T-helper 2 cell treated with Interferon-gamma antibody and Interleukin-4, amounts not matched to agents 100 ng/mL and 5 ng/mL, for 36 hours (primary cell): Measurements from ENCODE around the gene RALGPS2. TPM values are rescaled to one million over a fixed set of nuclear protein-coding genes. Genes with fewer than 3 reads are reported as not detected.

Experiments used
- intact Hi-C: fragments of 100-400 bp; cut with micrococcal nuclease; formaldehyde crosslinking; loops from one replicate; pipeline ENCODE4 v1.15.1; 2023
- total RNA-seq: library from RNA; stranded (reverse); gene quantifications from 2 replicates; pipeline ENCODE4 v1.2.3, GENCODE V29; 2022

Gene RALGPS2
- total RNA-seq, 1 donor from 2014 or later: 3.3 TPM

DNA sequence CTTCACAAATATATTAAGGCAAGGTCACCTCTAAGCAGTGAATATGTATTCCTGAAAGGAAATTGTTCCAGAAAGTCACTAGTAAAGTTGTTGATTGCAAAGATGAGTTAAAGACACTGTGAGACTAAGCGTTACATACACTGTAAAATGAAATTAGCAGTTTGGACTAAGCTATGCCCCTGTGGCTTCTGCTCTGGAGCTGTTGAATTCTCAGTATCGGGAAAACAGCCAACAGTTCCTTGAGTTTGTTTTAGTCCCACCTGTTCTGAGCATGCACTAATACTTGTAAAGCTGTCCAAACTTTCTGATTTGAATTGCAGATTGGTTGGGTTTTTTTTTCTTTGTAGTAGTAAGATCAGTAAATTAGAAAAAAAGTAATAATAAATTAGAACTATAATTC lies 124.9 kb downstream of the RALGPS2 start:
- intact Hi-C loops: no loop called here

DNA sequence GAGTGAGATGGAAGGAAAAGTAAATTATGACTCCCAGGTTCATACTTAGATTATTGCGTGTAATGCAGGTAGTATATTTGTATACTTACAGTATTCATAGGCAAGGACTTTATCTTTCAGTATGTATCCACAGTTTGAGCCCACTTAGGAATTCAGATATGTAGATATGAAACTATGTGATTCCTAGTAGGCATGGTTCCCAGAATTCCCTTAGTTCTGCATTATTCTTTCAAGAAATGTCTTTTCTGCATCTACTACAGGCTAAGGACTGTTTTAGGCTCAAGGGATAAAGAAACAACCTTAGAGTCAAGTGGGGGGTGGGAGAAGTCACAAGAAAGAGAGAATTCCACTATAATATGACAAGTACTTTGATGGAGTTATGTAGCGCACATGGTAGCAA lies 132.1 kb downstream of the RALGPS2 start:
- intact Hi-C loops: no loop called here

DNA sequence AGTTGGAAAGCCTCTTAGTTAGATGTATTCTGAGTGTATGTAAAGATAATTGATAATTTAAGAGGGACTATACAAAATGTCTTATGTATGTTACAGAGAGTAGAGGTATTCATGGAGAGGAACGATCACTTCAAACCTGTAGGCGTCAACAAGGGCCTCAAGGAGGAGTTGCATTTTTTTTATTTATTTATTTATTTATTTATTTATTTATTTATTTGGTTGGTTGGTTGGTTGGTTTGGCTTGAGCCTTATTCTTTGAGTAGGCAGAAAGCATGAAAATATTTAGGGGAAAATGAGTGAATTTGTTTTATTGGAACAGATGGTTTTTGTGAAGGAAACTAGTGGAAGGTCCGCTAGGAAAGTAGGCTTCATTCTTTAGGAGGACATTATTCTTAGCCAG lies 137.4 kb downstream of the RALGPS2 start:
- intact Hi-C loops: no loop called here

DNA sequence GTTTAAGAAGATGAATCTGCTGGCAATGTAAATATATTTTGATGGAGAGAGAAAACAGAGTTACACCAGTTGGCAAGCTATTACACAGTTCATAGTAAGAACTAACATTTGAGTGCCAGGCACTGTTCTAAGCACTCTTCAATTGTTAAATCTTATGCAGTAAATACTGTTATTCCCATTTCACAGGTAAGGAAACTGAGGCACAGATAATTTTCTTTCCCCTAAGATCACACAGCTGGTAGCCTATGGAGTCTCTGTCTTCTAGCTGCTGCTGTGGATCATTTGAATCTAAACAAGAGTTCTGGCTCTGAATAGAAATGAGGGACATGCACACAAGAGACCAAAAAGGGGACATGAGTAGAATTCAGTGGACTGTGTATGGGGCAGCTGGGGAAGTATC lies 137.8 kb downstream of the RALGPS2 start:
- intact Hi-C loops: no loop called here

DNA sequence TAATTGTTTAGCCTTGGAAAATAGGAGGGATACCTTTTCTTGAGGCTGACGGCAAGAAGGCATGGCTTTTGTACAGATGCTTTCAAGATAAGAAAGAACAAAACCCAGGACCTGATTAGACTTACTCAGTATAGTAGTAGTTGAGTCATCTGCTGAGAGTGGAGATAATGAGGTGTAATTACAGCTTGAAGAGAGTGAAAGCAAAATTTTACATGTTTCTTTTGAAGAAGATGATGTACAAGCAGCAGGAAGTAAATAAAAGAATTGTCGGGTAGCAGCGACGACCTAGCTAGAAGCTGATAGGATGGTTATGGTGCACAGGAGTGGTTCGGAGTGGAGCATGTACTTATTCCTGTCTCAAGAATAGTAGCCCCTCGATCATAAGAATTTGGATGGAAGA lies 139.3 kb downstream of the RALGPS2 start:
- intact Hi-C loops: no loop called here

DNA sequence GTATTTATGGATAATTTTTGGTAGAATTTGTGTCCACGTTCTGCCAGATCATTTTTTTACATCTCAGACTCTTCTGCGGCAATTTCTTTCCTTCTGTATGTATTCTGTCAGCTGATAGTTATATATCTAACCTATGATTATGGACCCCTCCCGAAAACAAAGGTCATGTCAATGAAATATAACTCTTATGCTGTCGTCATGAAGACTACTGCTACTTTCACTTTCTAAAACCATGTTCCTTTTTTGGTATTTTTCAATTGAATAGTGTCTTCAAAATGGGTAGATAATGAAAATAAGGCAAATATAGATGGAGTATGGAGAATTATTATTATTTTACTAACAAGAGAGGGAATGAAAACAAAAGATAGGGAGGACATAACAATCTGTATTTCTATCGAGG lies 142.6 kb downstream of the RALGPS2 start:
- intact Hi-C loops: no loop called here

DNA sequence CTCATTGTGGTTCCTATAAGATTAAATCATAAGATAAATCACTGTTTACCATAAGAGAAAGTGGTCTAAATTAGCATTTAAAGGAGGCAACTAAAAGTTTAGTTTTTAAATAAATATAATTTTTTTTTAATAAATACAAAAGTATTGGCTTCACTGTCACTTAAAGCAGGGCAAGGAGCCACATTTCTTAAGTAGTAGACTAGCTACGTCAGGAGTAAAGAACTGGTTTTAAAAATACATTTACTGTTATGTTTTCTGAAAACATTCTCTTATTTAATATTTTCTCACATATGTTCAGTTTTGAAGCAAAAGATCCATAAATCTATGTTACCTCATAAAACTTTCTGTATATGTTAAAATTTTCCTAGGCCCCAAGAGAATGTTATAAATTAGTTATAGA lies 143.7 kb downstream of the RALGPS2 start:
- intact Hi-C loops: no loop called here

DNA sequence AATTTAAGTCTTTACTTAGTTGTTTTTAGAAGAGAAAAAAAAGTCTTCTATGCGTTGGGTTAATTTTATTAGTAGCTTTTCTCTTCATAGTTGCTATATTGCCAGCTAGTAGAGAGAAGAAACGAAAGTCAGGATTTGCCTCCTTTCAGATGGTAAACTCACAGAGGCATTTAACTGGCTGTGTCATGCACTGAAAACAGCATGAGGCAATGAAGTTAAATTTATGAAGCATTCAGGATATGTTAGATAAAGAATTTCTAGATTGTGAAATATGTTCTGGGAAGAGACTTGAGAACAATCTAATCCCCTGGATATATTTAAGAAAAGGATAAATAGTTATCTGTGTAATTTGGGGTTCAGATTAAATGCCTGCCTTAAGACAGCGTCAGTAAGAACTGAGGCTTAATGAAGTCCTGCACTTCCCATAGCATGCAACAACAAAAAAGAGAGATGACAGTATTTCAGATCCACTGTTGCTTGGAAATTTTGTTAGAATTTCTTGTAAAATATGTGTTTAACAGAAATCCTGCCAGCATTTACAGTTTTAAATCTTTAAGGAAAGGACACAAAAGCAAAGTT lies 144.2 kb downstream of the RALGPS2 start:
- intact Hi-C loops: no loop called here

DNA sequence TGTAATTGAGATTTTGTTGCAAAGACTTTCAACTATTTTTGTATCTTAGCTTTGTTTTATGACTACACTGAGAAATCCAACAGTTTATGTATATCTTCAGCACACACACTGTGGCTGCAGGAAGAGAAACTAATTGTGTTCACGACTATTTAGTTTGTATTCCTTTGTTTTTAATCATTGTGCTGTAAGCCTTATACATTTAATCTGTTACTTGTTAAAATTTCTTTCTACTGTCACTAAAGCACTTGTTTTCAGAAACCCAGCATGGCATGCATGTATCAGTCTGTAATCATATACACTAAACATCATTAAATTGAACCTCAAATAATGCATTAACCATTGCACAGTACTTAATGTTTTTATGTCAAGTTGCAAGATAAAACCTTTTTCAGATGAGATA lies 145.2 kb downstream of the RALGPS2 start:
- intact Hi-C loops: no loop called here

DNA sequence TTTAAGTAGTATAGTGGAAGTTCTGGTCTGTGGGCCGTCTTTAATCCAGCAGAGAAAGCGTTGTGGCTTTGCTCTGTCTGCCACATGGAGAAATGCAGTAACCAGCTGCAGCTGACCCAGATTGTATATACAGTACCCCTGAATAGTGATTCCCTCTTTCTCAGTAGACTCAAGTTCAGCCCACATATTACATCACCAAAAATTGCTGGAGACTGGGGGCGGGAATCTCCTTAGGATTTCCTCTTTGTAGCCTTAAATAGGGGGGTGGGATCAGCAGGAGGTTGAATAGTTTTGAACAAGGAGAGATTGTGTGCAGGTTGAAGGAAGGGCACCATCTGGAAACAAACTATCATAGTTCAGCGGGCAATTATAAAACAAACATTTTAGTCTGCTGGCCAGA lies 145.9 kb downstream of the RALGPS2 start, which contains the start of gene ANGPTL1:
ANGPTL1 (minus strand) TSS at position 134 of the 400 bp plus-strand sequence. CDS start 5,301 bp downstream, outside the sequence.
- intact Hi-C loops: no loop called here

DNA sequence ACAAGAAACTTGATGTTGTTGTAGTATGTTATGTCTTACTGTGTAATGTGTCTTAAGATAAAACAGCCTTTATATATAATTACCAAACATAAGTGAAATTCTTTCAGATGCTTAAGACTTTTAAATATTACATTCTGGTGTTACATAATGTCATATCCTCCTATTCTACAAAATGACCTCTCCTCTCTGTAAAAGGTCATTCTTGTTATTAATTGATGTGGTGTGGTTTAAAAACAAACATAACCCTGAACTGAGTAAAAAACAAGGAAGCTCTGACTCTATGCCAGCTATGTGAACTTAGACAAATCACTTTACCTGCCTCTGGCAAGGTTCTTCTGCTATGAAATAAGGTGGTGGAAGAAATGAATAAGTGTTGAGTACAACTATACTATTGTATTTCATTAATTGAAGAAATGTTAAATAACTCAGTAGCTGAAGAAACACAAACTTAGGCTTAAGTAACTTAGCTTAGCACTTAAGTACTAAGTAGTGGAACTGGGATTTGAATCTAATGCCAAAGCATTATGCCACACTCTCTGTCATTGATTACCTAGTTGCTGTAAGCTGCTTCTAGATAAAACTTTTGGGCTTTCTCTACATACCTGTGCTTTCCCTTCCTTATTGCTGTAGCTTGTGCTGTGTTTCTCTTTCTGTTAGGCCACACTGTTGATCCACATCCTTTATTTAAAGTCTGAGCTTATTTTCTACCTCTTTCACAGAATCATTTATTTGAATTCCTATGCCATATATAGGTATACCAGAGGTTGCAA lies 146.7 kb downstream of the RALGPS2 start:
- intact Hi-C loops: no loop called here

DNA sequence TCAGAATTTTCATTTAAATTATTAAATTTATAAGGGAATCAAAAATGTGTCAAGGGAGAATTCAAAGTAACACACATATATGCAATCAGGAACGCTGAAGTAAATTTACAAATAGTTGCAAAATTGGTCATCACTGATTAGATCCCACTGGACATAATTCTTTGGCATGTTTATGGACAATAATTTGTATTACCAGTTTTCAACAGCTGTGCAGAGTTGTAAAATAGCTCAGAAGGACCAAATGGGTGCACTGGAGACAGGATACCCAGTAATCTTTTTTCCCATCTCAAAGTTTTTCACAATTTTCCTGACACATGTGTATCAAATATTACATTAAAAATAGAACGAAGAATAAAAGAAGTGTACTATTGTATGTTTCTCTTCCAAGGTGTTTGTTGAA lies 149.9 kb downstream of the RALGPS2 start:
- intact Hi-C loops: no loop called here

DNA sequence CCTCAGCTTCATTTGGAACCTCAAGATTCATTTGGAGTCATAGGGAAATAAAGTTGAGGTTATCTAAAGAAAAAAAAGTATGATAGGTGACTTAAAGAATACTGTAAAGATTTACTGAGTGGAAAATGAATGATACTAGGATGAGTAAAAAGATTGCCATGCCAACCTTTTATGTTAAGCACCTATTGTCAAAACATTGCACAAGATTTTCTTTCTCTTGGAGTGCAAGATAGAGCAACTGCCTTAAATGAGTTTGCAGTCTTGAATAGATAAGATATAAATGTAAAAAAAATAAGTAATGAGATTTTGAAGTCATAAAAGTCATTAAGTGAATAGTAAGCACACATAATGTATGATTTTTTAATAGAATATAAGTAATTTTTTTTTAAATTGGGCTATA lies 150.9 kb downstream of the RALGPS2 start:
- intact Hi-C loops: no loop called here

DNA sequence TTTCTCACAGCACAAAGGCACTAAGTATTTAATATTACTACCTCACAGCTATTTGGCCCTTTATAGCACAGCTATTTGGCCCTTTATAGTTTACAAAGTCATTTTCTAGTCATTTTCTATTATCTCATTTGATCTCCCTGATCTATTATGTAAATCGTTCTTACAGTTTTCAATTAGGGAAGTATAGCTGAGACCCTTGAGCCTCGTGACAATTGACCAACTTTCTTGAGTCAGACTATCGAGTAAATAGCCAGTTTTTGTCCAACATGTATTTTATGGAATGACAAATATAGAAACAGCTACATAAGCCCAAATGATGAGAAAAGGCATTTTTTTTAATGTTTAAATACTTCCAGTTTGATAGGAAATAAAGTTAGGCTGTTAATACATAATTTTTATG lies 152.9 kb downstream of the RALGPS2 start:
- intact Hi-C loops: no loop called here

DNA sequence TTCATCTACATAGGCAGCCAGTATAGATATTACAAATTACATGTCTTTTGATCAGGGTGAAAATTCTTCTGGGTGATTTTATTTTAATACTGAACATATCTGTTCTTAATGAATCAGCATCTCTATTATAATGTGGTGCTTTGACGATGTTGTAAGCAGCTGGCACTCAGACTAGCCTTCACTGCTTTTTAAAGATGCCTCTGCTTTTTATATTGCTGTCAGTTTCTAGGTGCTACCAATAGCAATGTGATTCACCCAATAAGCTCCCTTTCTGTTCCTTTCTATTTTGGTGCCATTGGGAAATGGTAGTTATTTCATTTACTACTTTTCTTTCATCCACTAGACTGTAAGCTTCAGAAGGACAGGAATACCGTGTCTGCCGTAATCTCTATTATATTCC lies 156.9 kb downstream of the RALGPS2 start:
- intact Hi-C loops: no loop called here

DNA sequence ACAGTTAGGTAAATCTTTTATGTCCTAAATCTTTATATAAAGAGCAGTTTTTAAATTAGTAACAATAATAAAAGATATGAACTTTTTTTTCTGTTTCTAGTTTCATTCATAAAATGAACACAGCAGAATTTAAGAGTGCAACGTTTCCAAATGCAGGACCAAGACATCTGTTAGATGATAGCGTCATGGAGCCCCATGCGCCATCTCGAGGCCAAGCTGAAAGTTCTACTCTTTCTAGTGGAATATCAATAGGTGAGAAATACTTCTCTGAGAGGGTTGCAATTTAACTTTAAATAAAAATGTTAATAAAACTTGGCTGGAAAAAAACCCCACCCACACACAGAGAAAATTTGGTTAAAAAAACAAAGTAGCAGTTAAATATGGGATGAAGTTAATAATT lies 160.8 kb downstream of the RALGPS2 start:
- intact Hi-C loops: no loop called here

DNA sequence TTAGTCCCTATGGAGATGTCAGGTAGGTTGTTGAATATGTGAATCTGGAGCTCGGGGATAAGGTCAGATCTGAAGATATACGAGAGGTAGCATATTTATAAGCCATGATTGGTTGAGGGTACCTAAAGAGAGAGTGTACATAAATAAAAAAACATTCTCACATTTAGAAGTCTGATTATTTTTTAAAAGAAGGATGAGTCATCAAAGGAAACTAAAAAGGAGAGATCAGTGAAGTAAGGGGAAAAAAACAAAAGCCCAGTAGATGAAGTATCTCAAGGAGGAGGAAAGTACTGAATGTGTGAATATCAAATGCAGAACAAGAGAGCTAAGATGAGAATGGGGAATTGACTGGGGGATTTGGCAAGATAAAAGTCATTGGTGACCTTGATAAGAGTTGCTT lies 161.5 kb downstream of the RALGPS2 start:
- intact Hi-C loops: no loop called here

DNA sequence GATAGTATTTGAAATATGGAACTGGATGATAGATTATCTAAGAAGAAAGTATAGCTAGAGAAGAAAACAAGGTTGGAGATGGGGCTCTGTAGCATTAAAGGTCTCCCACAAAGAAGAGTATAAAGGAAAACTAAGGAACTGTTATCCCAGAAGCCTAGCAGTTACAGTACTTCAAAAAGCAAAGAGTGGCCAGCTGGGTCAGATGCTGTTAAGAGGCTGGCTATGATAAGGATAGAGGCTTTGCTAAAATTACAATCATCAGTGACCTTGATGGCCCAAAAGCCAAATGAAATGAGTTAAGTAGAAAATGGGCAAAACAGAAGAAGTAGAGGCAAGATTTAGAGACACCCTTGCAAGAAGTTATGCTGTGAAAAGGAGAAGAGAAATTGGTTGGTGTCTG lies 170.9 kb downstream of the RALGPS2 start:
- intact Hi-C loops: no loop called here

DNA sequence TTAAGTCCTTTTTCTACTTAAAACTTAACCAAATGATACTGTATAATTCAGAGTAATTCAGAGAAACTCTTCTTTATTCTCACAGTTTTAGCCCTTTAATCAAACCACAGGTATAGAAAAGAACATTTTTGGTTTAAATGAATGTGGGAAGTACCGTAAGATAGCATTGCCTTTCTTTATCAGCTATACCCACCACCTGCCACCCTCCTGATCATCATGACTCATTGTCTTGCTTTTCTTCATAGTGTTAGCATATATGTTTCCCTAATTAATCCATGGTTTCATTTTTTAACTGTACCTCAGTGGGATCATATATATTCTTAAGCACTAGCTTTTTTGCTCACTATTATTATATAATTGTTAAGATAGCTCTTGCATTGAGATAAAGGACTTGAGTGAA lies 173.4 kb downstream of the RALGPS2 start:
- intact Hi-C loops: no loop called here

DNA sequence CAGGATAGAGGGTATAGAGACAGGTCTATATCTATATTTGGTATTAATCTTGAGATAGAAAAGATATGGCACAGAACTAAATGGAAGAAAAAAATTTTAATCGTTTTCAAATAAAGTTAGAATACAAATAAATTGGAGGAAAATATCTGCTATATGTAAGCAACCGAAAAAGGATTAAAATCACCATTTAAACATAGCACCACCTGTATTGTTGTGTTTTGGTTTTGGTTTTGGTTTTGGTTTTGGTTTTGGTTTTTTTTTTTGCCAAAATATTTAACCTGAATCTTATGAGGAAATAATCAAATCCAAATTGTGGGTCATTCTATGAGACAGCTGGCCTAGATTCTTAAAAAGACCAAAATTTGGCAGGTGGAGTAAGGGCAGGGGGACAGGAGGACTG lies 174.4 kb downstream of the RALGPS2 start:
- intact Hi-C loops: no loop called here

DNA sequence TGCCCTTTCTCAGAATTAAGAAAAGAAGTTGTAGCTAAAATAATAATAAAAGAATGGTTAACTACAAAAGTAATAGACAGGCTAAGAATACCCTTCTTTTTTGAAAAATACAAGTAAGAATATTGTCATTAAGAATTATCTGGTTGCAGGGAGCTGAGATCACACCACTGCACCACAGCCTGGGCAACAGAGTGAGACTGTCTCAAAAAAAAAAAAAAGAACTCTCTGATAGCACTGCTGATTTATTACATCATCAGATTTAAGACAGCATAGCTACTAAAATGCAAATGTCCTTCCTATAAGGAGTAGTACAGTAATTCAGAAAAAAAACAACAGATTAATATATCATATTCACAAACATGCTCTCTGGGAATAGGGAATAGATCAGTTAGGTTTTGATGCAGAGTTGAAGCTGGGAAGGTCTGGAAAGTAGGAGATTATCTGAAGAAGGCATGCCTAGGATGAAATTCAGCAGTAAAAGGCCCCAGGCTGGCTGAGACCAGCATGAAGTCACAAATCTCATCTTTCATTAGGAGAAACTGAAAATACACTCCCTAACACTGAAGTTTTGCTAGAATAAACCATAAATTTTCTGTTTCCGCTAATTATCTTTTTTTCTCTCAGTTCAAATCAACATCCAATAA lies 176.6 kb downstream of the RALGPS2 start:
- intact Hi-C loops: no loop called here

DNA sequence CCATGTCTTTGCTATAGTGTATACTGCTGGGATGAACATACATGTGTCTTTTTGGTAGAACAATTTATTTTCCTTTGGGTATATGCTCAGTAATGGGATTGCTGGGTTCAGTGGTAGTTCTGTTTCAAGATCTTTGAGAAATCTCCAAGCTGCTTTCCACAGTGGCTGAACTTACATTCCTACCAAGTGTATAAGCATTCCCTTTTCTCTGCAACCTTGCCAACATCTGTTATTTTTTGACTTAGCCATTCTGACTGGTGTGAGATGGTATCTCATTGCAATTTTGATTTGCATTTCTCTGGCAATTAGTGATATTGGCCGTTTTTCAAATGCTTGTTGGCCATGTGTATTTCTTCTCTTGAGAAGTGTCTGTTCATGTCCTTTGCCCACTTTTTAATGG lies 183.3 kb downstream of the RALGPS2 start:
- intact Hi-C loops: no loop called here

DNA sequence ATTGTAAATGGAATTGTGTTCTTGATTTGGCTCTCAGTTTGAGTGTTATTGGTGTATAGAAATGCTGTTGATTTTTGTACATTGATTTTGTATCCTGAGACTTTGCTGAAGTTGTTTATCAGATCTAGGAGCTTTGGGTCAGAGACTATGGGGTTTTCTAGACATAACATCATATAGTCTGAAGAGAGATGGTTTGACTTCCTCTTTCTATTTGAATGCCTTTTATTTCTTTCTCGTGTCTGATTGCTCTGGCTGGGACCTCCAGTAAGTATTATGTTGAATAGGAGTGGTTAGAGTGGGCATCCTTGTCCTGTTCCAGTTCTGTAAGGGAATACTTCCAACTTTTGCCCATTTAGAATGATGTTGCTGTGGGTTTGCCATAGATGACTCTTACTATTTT lies 185.0 kb downstream of the RALGPS2 start:
- intact Hi-C loops: no loop called here
